HG02571 (cell line): ENCODE measurements around the gene POU1F1.
A peak's percentile ranks its signal among the peaks of the same experiment; 100 is the strongest.
"Not testable (repeated sequence)": the region's sequence is repeated elsewhere in the genome, so short reads cannot be mapped to it uniquely, and the experiment has no call there.

ENCODE experiments used
- ATAC-seq: cut with Tn5 transposase; IDR thresholded peaks from one replicate; pipeline ENCODE4 v1.9.1; 2021; ENCODE audit warnings: mild to moderate bottlenecking, moderate library complexity; ENCODE audit not compliant: unreplicated experiment

The POU1F1 gene

DNA sequence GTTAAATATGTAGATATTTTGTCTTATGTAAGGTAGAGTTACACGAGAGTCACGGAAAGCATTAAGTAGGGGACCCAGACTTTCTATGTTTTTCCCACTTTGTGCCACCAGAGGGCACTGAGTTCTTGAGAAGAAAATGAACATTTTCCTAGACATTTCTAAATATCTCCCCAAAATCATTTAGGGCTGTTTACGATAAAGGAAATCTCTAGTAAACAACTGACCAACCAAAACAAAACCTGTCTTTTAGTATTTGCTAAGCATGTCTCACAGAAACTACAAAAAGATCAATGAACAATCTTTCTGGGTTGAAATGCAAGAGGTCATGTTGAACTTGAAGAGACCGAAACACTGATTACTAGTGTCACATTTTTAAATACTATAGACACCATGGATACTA, 16.1 kb downstream of the POU1F1 start:
- peak; percentile 81 for ATAC-seq

DNA sequence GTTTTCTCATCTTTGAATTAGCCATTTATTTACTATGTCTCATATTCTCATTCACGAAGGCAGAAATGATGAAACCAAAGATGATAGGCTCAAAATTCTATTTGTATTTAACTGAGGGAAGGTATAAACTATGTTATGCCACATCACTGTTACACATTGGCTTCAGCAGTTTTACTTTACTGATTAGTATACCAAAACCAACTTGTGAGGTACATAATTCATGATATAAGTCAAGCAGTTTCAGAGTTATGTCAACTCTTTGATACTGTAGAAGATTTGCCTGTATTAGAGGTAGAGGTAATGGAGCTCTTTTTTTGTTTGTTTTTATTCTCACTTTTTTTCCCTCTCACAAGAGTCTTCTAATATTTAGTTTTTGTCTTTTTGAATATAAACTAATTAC, 26.4 kb downstream of the POU1F1 start:
- no peak for ATAC-seq

GRCh38 chr3:87248831-87249230, 27.6 kb downstream of the POU1F1 start:
- no peak for ATAC-seq

DNA sequence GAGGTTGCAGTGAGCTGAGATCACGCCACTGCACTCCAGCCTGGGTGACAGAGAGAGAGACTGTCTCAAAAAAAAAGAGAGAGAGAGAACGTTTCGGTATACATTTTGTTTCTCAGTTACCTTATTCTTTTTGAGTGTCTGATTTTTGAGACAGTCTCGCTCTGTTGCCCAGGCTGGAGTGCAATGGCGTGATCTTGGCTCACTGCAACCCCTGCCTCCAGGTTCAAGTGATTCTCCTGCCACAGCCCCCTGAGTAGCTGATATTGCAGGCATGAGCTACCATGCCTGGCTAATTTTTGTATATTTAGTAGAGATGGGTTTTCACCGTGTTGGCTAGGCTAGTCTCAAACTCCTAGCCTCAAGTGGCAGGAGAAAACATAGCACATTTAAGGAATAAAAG, 28.2 kb downstream of the POU1F1 start:
- ATAC-seq: not testable (repeated sequence)

GRCh38 chr3:87247430-87247773, 29.0 kb downstream of the POU1F1 start:
- no peak for ATAC-seq

GRCh38 chr3:87246662-87247429, 29.5 kb downstream of the POU1F1 start:
- no peak for ATAC-seq

DNA sequence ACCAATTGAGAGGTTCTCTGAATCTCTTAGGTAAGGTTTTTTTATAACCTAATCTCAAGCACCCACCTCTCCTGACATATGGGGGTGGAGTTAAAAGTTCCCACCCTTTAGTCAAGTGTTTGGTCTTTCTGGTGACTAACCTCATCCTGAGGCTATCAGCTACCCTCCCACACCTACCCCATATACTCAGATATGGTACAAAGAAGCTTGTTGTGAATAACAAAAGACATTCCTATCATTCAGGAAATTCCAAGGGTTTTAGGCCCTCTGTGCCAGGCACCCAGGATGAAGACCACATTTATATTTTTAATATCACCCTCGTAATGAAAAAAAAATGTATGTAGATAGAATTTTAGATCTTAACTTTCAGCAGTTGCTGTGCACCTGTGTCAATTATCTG, 40.3 kb downstream of the POU1F1 start:
- ATAC-seq: no peak

DNA sequence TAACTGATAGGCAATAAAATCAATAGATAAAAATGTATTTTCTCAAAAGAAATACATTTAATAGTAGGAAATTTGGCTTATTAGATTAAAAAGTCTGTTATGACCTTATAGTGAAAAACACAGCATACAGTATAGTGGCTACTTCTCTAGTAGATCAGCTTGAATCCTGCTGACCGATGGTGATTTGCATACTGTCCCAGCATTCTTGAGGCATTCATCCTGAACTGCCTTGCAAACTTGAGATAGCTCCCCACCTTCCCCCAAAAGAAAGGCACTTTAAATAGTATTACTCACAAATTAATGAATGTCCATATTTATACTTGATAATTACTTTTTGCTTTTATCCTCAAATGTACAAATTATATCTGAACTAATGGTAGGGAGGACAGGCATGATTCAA, 42.6 kb downstream of the POU1F1 start:
- ATAC-seq: no peak

DNA sequence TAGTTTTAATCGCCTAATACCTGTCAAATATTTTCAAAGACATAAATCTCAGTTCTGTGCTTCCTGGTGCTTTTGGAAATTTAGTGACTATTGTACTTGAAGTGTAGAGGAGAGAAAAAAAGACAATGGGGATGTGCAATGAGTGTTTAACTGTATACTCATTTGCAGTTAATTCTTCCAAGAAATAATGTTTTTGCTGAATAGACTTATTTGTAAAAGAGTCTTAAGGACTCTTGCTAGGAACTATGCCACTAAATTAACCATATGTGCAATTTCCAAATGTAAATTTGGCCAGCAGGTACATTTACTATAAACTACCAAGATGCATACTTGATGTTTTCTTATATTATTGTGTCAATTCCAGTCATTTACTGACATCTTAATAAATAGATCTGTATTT, 47.3 kb downstream of the POU1F1 start:
- ATAC-seq: no peak

GRCh38 chr3:87228316-87228715, 48.1 kb downstream of the POU1F1 start:
- ATAC-seq: no peak

- no peak for ATAC-seq
These were observed 48.6 kb downstream of the POU1F1 start for GRCh38 chr3:87227835-87228144.

GRCh38 chr3:87227104-87227834, 49.1 kb downstream of the POU1F1 start, which contains the start of gene CHMP2B:
Gene CHMP2B (plus strand): TSS chr3:87227309. CDS start chr3:87227523, 214 bp downstream.
- ATAC-seq: peak; percentile 98

GRCh38 chr3:87225659-87226058, 50.7 kb downstream of the POU1F1 start:
- ATAC-seq: no peak

DNA sequence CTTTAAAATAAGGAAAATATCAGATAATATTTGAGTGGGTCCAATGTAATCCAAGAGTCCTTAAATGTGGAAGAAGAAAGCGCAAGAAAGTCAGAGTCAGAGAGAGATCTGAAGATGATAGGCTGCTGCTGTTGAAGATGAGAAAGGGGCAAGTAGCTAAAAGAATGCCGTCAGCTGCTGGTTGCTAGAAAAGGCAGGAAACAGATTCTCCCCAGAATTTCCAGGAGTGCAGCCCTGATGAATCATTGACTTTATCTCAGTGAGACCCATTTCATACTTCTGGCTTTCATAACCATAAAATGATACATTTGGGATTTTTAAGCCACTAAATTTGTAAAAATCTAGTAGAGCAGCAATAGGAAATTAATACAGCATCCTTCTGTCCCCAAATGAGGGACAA, 56.8 kb downstream of the POU1F1 start:
- ATAC-seq: no peak

DNA sequence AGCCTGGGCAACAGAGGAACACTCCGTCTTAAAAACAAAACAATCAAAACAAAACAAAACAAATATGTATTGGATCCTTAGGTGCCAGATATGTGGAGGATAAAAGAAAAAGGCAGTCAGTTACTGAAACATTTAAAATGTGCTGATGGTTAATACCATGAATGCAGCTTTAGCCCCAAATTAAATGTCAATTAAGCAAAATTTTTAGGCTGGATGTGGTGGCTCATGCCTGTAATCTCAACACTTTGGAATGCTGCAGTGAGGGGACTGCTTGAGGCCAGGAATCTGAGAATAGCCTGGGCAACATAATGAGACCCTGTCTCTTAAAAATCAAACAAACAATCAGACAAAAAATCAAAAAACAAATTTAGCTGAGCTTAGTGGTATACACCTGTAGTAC, 57.8 kb downstream of the POU1F1 start:
- no peak for ATAC-seq
